B cell (primary cell): ENCODE data around the gene CRAMP1. TPM values are rescaled to one million over a fixed set of nuclear protein-coding genes. Genes with fewer than 3 reads are reported as not detected.

Experiments
- ATAC-seq: fragments of 200-7000 bp; cut with Tn5 transposase; one replicate; pipeline ENCODE4 v1.10.0; 2021; ENCODE audit warnings: low read depth, mild to moderate bottlenecking, moderate number of reproducible peaks, moderate library complexity
- CTCF ChIA-PET: fragments of 350-600 bp; sonication (Branson Sonifier 250); formaldehyde crosslinking; loops from one replicate; lab custom pipeline; 2021; ENCODE audit warnings: antibody characterized with exemption, inconsistent platforms; lab: Charles Lee
- POLR2A ChIA-PET: fragments of 350-600 bp; sonication (Branson Sonifier 250); formaldehyde crosslinking; loops from one replicate; lab custom pipeline; 2021; ENCODE audit warnings: antibody characterized with exemption; lab: Charles Lee
- DNase-seq: peaks from one replicate; pipeline ENCODE4 v3.0.0; 2013
- H2AFZ ChIP-seq: 2 replicates; pipeline ENCODE4 v1.6.1; 2012; ENCODE audit warnings: mild to moderate bottlenecking, low read depth, low read length; ENCODE audit not compliant: insufficient read depth, poor library complexity, severe bottlenecking
- H3K27ac ChIP-seq, 2 donors: 1 replicate in 1 of 2; 2 replicates in 1 of 2; pipeline ENCODE4 v1.5.1; 2012 to 2013; ENCODE audit warnings: low read length in 2 of 2, mild to moderate bottlenecking in 2 of 2, moderate library complexity in 1 of 2
- H3K27me3 ChIP-seq, 4 experiments: fragments of 200-600 bp in 1 of 4; sonication (generic) in 1 of 4; replicated peaks in 1 of 4; 1 replicate in 2 of 4; 2 replicates in 2 of 4; pipeline versions ENCODE4 v1.6.1 to v1.7.0; 2013 to 2016; ENCODE audit warnings: low read length in 3 of 4, mild to moderate bottlenecking in 2 of 4, mixed read lengths in 1 of 4, moderate library complexity in 1 of 4; ENCODE audit not compliant: insufficient read depth in 4 of 4, control insufficient read depth in 3 of 4; ENCODE audit errors: control extremely low read depth in 1 of 4
- H3K36me3 ChIP-seq, 2 experiments: replicated peaks in 1 of 2; 1 replicate in 1 of 2; 2 replicates in 1 of 2; pipeline versions ENCODE4 v1.6.1 to v1.7.1; 2013; ENCODE audit warnings: low read length in 1 of 2; ENCODE audit not compliant: insufficient read depth in 2 of 2, control insufficient read depth in 1 of 2; ENCODE audit errors: control extremely low read depth in 1 of 2, extremely low read depth in 1 of 2
- H3K4me1 ChIP-seq, 2 donors: fragments of 200-600 bp in 1 of 2; sonication (generic) in 1 of 2; 1 replicate in 1 of 2; 2 replicates in 1 of 2; pipeline versions ENCODE4 v1.5.1 to v1.6.1; 2013 to 2017; ENCODE audit warnings: low read length in 2 of 2; ENCODE audit not compliant: control insufficient read depth in 2 of 2, insufficient read depth in 2 of 2
- H3K4me2 ChIP-seq: replicated peaks from 2 replicates; pipeline ENCODE3; 2012; ENCODE audit warnings: mild to moderate bottlenecking, low read depth, low read length; ENCODE audit not compliant: poor library complexity, severe bottlenecking
- H3K4me3 ChIP-seq, 5 experiments: fragments of 200-600 bp in 1 of 5; sonication (generic) in 1 of 5; 1 replicate in 3 of 5; 2 replicates in 2 of 5; pipeline versions ENCODE4 v1.5.1 to v1.7.0; 2011 to 2016; ENCODE audit warnings: low read length in 4 of 5, mild to moderate bottlenecking in 4 of 5, low read depth in 2 of 5, control low read depth in 1 of 5, moderate library complexity in 1 of 5; ENCODE audit not compliant: insufficient read depth in 1 of 5; ENCODE audit errors: control extremely low read depth in 1 of 5, extremely low read depth in 1 of 5
- H3K79me2 ChIP-seq: fragments of 200-600 bp; sonication (generic); one replicate; pipeline ENCODE4 v1.6.0; 2016; ENCODE audit warnings: low read length; ENCODE audit not compliant: control insufficient read depth, insufficient read depth
- H3K9ac ChIP-seq: fragments of 200-600 bp; sonication (generic); 2 replicates; pipeline ENCODE4 v1.6.1; 2017; ENCODE audit warnings: mild to moderate bottlenecking, low read length, moderate library complexity
- H3K9me3 ChIP-seq, 3 donors: one replicate each; pipeline versions ENCODE4 v1.6.1 to v1.7.1; 2013; ENCODE audit warnings: low read length in 2 of 3; ENCODE audit not compliant: control insufficient read depth in 2 of 3, insufficient read depth in 1 of 3; ENCODE audit errors: control extremely low read depth in 1 of 3
- H4K20me1 ChIP-seq: 2 replicates; pipeline ENCODE4 v1.6.0; 2012; ENCODE audit warnings: mild to moderate bottlenecking, low read length; ENCODE audit not compliant: insufficient read depth, control insufficient read depth, poor library complexity, severe bottlenecking
- H3K27ac Mint-ChIP-seq: one replicate; pipeline ENCODE4 v1.8.0; 2021; ENCODE audit warnings: mixed read lengths
- H3K27me3 Mint-ChIP-seq: one replicate; pipeline ENCODE4 v1.8.0; 2021; ENCODE audit warnings: mixed read lengths
- H3K4me1 Mint-ChIP-seq: one replicate; pipeline ENCODE4 v1.8.0; 2021; ENCODE audit warnings: mixed read lengths
- H3K4me3 Mint-ChIP-seq: one replicate; pipeline ENCODE4 v1.8.0; 2021; ENCODE audit warnings: mixed read lengths
- H3K9me3 Mint-ChIP-seq: one replicate; pipeline ENCODE4 v1.8.0; 2022; ENCODE audit warnings: mixed read lengths; ENCODE audit not compliant: insufficient read depth
- EZH2 ChIP-seq: IDR thresholded peaks from 2 replicates; pipeline ENCODE4 v1.6.1; 2012; ENCODE audit warnings: borderline replicate concordance, low read depth, mild to moderate bottlenecking, moderate library complexity, low read length; ENCODE audit not compliant: insufficient read depth, poor library complexity, severe bottlenecking
- WGBS: methylation state at CpG from one replicate; pipeline ENCODE4 v1.1.5; 2013; ENCODE audit warnings: missing lambda C conversion rate; ENCODE audit not compliant: insufficient coverage; 5-methylcytosine and 5-hydroxymethylcytosine counted together
- intact Hi-C: fragments of 100-400 bp; cut with micrococcal nuclease; formaldehyde crosslinking; loops from one replicate; pipeline ENCODE4 v1.10.0; 2022
- polyA plus RNA-seq: library from polyadenylated mRNA; depleted of rRNA; stranded (reverse); fragments of >200 nt; gene quantifications from 2 replicates; pipeline ENCODE4 v1.2.3, GENCODE V29; 2012
- total RNA-seq, 2 donors: library from RNA; stranded (reverse); fragments of 120-200 nt in 1 of 2; gene quantifications; 1 replicate in 1 of 2; 2 replicates in 1 of 2; pipeline versions ENCODE4 v1.2.3 to v1.2.4, GENCODE V29; 2013 to 2022
- TF ChIP-seq, protein P1 (sequence below): fragments of 200-600 bp; IDR thresholded peaks from one replicate; pipeline ENCODE4 v1.8.0; 2022; ENCODE audit warnings: antibody characterized with exemption, mild to moderate bottlenecking

CRAMP1 gene
- total and polyA plus RNA-seq, 2 donors (not counting 1 experiment from before 2014, with no cell fraction given) = 21.0 to 33.9 TPM

DNA sequence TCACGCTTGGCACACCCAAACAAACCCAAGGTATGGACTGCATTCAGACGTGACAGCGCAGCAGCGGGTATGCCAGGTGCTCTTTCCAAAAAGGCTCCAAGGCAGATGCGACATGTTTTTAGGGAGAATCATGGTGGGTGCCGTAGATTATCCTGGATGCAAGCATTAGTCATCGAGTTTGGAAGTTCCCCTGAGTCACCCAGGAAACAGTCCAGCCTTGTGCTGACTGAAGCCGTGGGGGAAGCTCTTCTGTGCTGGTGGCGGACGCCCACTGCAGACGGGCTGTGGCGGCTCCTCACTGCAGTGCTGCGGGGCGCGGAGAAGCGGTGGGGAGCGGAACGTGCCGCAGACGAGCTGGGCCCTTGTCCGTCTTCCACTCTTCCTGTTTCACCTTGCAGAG, 79.8 kb downstream of the CRAMP1 start:
- Mint-ChIP-seq H3K9me3 (no peaks in the 10 kb centered on the region), H3K27ac (no peak overlapping the region), H3K27me3 (no peaks in the 10 kb centered on the region), H3K4me3 (no peak overlapping the region), H3K4me1 (peaks cover 2% of the 10 kb centered on the region)
- Histone ChIP-seq H3K9me3 (no peaks in the 10 kb centered on the region), H3K36me3 (peaks cover 3 to 76% of the 10 kb centered on the region in 2 experiments), H3K27me3 (no peaks in the 10 kb centered on the region), H3K9ac (no peak overlapping the region), H2AFZ (no peak overlapping the region), H3K27ac (no peak overlapping the region), H3K4me2 (no peak overlapping the region), H3K4me3 (no peak overlapping the region), H4K20me1 (peaks cover 45% of the 10 kb centered on the region), H3K79me2 (peaks cover 33% of the 10 kb centered on the region), H3K4me1 (no peaks in the 10 kb centered on the region)
- intact Hi-C loops = no loop called here
- ChIA-PET POLR2A (no interaction called here), CTCF (interaction anchor here (1.3 kb wide), 1 partner anchor 14 kb away, joined by 4 read pairs; the partner anchor contains the start of gene MAPK8IP3)
- WGBS = 94% methylated on average over 21 of the region's 21 CpGs
- no peak for ATAC-seq
- TF ChIP-seq, protein P1, sequence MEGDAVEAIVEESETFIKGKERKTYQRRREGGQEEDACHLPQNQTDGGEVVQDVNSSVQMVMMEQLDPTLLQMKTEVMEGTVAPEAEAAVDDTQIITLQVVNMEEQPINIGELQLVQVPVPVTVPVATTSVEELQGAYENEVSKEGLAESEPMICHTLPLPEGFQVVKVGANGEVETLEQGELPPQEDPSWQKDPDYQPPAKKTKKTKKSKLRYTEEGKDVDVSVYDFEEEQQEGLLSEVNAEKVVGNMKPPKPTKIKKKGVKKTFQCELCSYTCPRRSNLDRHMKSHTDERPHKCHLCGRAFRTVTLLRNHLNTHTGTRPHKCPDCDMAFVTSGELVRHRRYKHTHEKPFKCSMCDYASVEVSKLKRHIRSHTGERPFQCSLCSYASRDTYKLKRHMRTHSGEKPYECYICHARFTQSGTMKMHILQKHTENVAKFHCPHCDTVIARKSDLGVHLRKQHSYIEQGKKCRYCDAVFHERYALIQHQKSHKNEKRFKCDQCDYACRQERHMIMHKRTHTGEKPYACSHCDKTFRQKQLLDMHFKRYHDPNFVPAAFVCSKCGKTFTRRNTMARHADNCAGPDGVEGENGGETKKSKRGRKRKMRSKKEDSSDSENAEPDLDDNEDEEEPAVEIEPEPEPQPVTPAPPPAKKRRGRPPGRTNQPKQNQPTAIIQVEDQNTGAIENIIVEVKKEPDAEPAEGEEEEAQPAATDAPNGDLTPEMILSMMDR = no peak
- TF ChIP-seq EZH2 = no peak
- no peak for DNase-seq

- 100% methylated on average over 2 of the region's 5 CpGs for WGBS
- no peak overlapping the region for H3K27ac Mint-ChIP-seq
- H3K4me1 Mint-ChIP-seq = no peaks in the 10 kb centered on the region
- intact Hi-C loops = no loop called here
- DNase-seq (no peak), ATAC-seq (no peak)
- no peaks in the 10 kb centered on the region for H3K4me1 ChIP-seq
- no peak overlapping the region for H3K4me2 ChIP-seq
- CTCF ChIA-PET = no interaction called here
- no peaks in the 10 kb centered on the region for H3K27me3 Mint-ChIP-seq
- no peaks in the 10 kb centered on the region for H3K27me3 ChIP-seq
- no peak overlapping the region for H3K4me3 Mint-ChIP-seq
- no peaks in the 10 kb centered on the region for H3K9me3 Mint-ChIP-seq
- H4K20me1 ChIP-seq = peaks cover 13% of the 10 kb centered on the region
- H3K36me3 ChIP-seq = peaks cover 11 to 75% of the 10 kb centered on the region in 2 experiments
- no peak overlapping the region for H3K4me3 ChIP-seq
- TF ChIP-seq, protein P1 = no peak
- TF ChIP-seq EZH2 = no peak
- H3K79me2 ChIP-seq = peaks cover 6% of the 10 kb centered on the region
- H3K9me3 ChIP-seq = no peaks in the 10 kb centered on the region
- no peak overlapping the region for H3K27ac ChIP-seq
- POLR2A ChIA-PET = no interaction called here
- no peak overlapping the region for H2AFZ ChIP-seq
- no peak overlapping the region for H3K9ac ChIP-seq
Measured at GRCh38 chr16:1696863-1697262, 84.7 kb downstream of the CRAMP1 start.
